Measurements from ENCODE around the gene VCX3B.
"Not testable (repeated sequence)": the region's sequence is repeated elsewhere in the genome, so short reads cannot be mapped to it uniquely, and the experiment has no call there.

VCX3B gene

GRCh38 chrX:8464530-8464929 lies at the start of gene VCX3B:
Gene VCX3B, plus strand, starts transcription at chrX:8464830. Its CDS starts 621 bp downstream, at chrX:8465451.
- FAIRE-seq: not testable (repeated sequence)

DNA sequence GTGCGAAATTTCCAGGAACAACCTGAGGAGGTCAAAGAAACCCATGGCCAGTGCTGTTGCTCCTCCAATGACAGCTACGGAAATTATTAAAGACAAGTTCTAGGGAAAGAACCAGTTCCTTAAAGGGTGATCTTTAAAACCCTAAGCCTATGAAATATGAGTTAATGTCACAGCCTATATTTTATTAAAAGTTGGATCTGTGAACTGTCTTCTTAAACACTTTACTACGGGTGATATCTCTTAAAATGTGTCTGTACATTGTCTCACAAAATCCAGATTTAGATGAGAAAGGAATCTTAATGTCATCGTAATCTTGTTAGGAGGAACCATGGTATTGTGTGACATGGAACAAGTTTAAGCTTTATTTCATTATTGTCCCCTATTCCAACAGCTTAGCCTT lies 46.3 kb upstream of the VCX3B start:
- FAIRE-seq: no peak

GRCh38 chrX:8424912-8425311 lies 39.7 kb upstream of the VCX3B start:
- FAIRE-seq: no peak

DNA sequence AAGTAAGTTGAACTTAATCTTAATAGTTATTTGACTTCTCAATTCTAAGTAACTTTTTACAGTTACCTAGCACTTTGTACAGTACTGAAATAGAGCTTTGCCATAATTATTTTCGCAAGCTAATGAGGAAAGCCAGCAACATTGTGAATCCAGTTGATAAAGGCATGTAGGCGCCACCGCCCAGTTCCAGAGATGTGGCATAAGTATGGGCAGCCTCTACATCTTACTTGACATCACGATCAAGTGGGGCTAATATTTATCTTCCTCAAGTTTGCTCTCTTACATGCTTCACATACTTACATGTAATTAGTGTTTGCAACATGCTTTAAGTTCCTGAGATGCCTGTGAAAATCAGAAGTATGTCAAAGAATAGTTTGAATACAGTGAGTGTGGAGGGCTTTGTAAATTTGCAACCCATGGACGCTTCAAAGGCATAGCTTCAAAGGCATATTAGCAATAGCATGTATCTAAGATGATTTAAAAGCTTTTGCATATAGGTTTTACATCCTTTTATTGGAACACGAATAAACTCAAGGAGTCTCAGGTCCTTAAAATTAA lies 34.9 kb upstream of the VCX3B start:
- no peak for FAIRE-seq

- FAIRE-seq: no peak
Measured at GRCh38 chrX:8430444-8430843, 34.2 kb upstream of the VCX3B start.

GRCh38 chrX:8432396-8432795 lies 32.2 kb upstream of the VCX3B start:
- FAIRE-seq: no peak

GRCh38 chrX:8433109-8434062 lies 31.2 kb upstream of the VCX3B start:
- FAIRE-seq: no peak

DNA sequence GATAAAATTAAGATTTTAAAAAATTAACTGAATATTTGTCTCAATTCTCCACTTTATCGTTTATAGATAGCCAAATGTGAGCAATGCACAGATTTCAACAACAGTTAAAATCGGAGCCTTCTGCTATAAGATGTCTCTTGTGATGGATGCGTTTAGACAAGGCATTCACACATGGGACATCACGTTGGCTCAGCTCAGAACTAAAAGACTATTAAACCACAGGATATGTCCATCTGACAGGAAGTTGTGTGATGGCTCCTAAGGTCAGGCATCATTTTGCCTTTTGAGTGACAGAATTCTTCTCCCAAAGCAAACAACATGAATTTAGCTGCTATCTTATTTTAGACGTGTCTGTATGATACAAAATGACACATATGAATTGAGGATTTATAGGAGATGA lies 17.3 kb upstream of the VCX3B start:
- no peak for FAIRE-seq

- not testable (repeated sequence) for FAIRE-seq
Measured at GRCh38 chrX:8452343-8452742, 12.3 kb upstream of the VCX3B start.

DNA sequence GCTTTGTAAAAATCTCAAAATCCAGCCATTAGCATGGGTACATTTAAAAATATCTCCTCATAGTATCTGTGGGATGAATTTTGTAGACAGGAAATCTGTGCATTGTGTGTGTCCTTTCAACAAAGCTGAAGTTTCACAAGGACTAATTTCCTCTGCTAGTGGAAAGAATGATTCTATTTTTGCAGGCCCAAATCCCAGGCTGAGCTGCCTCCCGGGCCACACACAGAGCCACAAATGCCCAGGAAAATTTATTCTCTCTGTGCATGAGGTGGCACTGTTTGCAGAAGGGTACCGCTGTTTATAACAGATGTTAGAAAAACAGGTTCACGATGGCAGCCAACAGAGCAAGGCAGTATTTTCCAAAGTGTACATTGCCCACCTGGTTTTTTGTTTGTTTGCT lies 11.0 kb upstream of the VCX3B start:
- FAIRE-seq: no peak

DNA sequence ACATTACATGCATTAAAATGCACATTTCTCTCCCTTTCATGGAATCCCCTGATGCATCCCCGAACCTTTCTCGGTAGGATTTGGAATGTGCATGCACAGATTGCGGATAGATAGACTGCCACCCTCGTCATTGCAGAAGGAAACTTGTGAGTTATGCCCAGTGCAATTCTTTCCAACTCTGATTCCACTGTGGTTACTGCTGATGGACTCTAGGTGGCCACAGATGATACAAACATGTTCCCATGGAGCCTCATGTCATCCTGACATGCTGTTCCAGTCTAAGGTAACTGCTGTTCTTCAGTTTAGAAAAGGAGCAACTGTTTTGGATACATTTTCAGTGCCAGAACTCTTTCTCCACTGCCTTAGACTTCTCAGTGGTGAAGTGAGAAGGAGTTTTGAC lies 9.1 kb upstream of the VCX3B start:
- no peak for FAIRE-seq

DNA sequence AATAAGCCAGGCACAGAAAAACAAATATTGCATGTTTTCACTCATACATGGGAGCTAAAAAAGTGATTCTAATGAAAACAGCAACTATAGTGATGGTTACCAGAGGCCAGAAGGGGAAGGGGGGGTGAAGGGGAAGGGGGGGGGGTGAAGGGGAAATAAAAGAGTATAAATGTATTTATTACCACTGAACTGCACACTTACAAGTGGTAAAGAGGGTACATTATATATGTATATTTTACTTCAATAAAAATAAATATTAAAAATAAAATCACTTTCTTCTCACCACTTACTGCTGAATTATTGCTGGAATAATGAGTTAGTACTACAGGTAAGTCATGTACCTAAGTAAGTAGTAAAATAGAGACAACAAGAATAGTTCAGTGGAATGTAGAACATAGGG lies 2.1 kb upstream of the VCX3B start:
- no peak for FAIRE-seq

DNA sequence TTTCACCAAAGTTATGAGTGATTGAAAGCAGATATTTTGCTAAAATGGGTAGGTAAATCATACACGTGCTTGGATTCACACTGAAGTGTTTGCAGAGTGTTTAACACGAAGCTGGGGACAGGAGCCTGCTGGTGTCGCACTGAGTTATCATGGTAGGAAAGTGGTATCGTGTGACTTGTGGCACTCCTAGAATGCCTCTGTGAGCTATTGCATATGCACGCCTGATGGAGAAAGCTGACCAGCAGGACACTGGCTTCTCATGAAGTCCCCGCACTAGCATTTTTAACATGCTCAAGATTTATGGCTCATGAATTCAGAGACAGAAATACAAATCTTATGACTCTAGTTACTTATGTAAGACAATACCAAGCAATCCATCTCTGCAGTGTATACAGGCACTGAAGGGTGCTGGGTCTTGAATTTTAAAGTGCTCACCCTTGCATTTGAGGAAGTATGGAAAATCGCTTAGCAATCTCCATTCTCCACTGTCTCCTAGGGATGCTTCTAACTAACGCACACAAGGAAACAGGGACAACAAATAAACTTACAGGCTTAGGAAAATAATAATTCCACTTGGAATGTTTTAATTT lies 19.8 kb downstream of the VCX3B start:
- FAIRE-seq: no peak

DNA sequence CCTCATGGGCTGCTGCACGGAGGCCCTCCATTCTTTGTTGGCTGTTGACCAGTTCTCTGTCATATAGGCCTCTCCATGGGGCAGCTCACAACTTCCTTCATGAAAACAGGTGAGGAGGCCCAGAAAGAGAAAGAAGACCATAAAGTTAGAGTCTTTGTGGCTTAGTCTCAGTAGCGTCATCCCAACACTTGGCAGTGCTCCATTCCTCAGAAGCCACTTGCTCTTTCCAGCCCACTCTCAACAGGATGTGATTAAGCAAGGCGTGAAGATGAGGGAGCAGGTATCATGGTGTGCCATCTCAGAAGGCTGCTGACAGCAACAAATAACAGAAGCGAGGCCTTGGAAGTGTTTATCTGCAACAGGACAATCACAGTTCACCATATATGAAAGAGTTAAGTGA lies 30.4 kb downstream of the VCX3B start:
- FAIRE-seq: not testable (repeated sequence)

GRCh38 chrX:8500203-8500602 lies 35.6 kb downstream of the VCX3B start:
- no peak for FAIRE-seq

DNA sequence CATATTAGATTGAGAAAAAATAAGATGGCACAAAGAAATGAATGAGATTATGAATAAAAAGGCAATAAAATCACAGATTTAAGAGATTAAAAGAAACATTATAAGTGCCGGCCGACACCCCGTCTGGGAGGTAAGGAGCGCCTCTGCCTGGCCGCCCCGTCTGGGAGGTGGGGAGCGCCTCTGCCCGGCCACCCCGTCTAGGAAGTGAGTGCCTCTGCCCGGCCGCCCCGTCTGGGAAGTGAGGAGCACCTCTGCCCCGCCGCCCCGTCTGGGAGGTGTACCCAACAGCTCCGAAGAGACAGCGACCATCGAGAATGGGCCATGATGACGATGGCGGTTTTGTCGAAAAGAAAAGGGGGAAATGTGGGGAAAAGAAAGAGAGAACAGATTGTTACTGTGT lies 37.5 kb downstream of the VCX3B start:
- not testable (repeated sequence) for FAIRE-seq

DNA sequence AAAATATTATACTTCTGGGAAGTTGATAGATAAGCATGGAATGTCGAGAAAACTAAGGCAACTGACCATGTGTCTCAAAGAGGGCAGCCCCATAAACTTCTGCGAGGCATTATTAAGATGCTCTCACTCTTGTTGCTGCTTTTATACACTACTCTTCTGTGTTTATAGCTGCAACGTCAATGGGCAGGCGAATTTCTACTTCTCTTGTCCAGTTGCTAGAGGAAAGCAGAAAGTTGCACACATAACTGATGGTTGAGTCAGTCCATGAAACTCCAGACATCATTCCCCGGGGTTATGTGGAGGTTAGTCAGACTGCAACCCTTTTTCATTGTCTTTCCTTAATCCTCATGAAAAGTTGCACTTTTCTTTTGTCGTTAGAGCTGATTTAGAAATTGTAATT lies 39.8 kb downstream of the VCX3B start:
- no peak for FAIRE-seq
